ENCODE measurements around the gene C10orf67. TPM values are rescaled to one million over a fixed set of nuclear protein-coding genes. Genes with fewer than 3 reads are reported as not detected.
A peak's percentile ranks its signal among the peaks of the same experiment; 100 is the strongest.

C10orf67 gene
- total RNA-seq, 4 donors from 2014 or later = not detected

DNA sequence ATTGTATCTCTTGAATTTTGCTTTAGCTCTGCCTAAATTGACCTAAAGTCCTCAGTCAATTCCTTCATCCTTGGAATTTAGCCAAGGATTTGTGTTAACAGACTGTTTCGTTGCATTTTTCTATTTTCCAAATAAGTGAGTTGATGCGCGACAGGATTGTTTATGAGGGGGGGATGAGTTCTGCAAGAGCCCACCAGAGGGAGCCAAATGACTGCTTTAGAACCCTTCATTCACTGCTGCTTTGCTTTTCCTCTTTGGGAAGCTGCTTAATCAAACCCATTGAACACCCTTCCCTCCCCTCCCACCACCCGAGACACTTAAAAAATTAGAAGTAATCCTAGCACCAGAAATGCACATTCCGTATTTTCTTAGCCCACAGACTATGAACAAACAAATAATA lies 186.2 kb downstream of the C10orf67 start:
- DNase-seq (ENCODE audit: extremely low spot score) = peak; percentile 86
- intact Hi-C loops (cut with DNase I) = no loop called here
- under 1% methylated on average over 5 of the region's 5 CpGs for WGBS
- TF ChIP-seq CTCF (IDR thresholded peaks at IDR 0.05) (peak; percentile 67 to 72 (median 70)), EP300 (IDR thresholded peaks at IDR 0.05) (no peak), POLR2AphosphoS5 (IDR thresholded peaks at IDR 0.05) (no peak)
- H3K4me3 ChIP-seq = peak overlapping the region in 2 of 4 donors; percentile 14 to 20
- no peak overlapping the region for H3K27ac ChIP-seq (replicated peaks in 1 of 4)
- peaks cover 4 to 7% (median 5%) of the 10 kb centered on the region in 4 donors for H3K4me1 ChIP-seq
- H3K27me3 ChIP-seq = peaks cover 0 to 24% (median 0%) of the 10 kb centered on the region in 4 donors
- H3K9me3 ChIP-seq = no peaks in the 10 kb centered on the region
- no peaks in the 10 kb centered on the region for H3K36me3 ChIP-seq

- WGBS = 49% methylated on average over 12 of the region's 12 CpGs
Observed at GRCh38 chr10:23157691-23158369, 186.8 kb downstream of the C10orf67 start.

DNA sequence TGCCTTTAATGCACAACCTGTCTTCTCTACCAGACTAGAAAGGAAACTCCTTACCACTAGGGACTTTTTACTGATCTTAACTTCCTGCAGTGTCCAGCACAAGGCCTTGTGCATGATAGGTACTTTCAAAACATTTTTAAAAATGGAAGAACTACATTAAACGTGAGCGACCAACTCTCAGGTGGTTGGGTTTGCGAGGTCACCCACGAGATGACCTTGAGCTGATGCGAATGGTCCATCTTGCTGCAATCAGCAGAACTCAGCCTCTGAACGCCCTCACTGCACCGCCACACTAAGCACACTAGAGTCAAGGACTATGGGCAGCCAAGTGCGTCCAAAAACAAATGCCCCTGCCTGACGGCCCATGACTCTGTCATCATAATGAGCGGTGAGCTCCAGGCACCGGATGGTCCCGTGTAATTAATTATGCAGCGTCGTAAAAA lies 187.3 kb downstream of the C10orf67 start:
- peak; percentile 62 for DNase-seq (ENCODE audit: extremely low spot score)
- TF ChIP-seq EP300 (IDR thresholded peaks at IDR 0.05) (no peak), CTCF (IDR thresholded peaks at IDR 0.05) (no peak), POLR2AphosphoS5 (IDR thresholded peaks at IDR 0.05) (no peak), POLR2A (IDR thresholded peaks at IDR 0.05; ENCODE audit: low read depth) (no peak)
- H3K9me3 ChIP-seq = no peaks in the 10 kb centered on the region
- intact Hi-C loops (cut with DNase I) = no loop called here
- H3K27me3 ChIP-seq = peaks cover 0 to 24% (median 0%) of the 10 kb centered on the region in 4 donors
- no peak overlapping the region for H3K4me3 ChIP-seq
- no peak overlapping the region for H3K27ac ChIP-seq (replicated peaks in 1 of 4)
- 67% methylated on average over 14 of the region's 14 CpGs for WGBS
- H3K4me1 ChIP-seq = peaks cover 4 to 7% (median 5%) of the 10 kb centered on the region in 4 donors
- no peaks in the 10 kb centered on the region for H3K36me3 ChIP-seq

More at GRCh38 chr10:23157691-23158369, 186.8 kb downstream of the C10orf67 start:
- intact Hi-C loops (cut with DNase I) = no loop called here
- Histone ChIP-seq H3K27me3 (peaks cover 0 to 24% (median 0%) of the 10 kb centered on the region in 4 donors), H3K4me3 (peak overlapping the region in 2 of 4 donors; percentile 14 to 20), H3K9me3 (no peaks in the 10 kb centered on the region), H3K36me3 (no peaks in the 10 kb centered on the region), H3K27ac (replicated peaks in 1 of 4) (no peak overlapping the region), H3K4me1 (peaks cover 4 to 7% (median 5%) of the 10 kb centered on the region in 4 donors)
- TF ChIP-seq POLR2A (IDR thresholded peaks at IDR 0.05; ENCODE audit: low read depth) (no peak), CTCF (IDR thresholded peaks at IDR 0.05) (no peak), EP300 (IDR thresholded peaks at IDR 0.05) (no peak), POLR2AphosphoS5 (IDR thresholded peaks at IDR 0.05) (no peak)
- peak; percentile 70 for DNase-seq (ENCODE audit: extremely low spot score)

GRCh38 chr10:23156447-23157150 lies 188.0 kb downstream of the C10orf67 start:
- WGBS = 69% methylated on average over 10 of the region's 10 CpGs
- Histone ChIP-seq H3K9me3 (no peaks in the 10 kb centered on the region), H3K4me1 (peaks cover 4 to 7% (median 5%) of the 10 kb centered on the region in 4 donors), H3K27me3 (peaks cover 0 to 24% (median 0%) of the 10 kb centered on the region in 4 donors), H3K4me3 (no peak overlapping the region), H3K27ac (replicated peaks in 1 of 4) (no peak overlapping the region), H3K36me3 (no peaks in the 10 kb centered on the region)
- intact Hi-C loops (cut with DNase I) = no loop called here
- peak; percentile 42 for DNase-seq (ENCODE audit: extremely low spot score)
- TF ChIP-seq EP300 (IDR thresholded peaks at IDR 0.05) (no peak), CTCF (IDR thresholded peaks at IDR 0.05) (no peak), POLR2AphosphoS5 (IDR thresholded peaks at IDR 0.05) (no peak), POLR2A (IDR thresholded peaks at IDR 0.05; ENCODE audit: low read depth) (no peak)
